SH-SY5Y (cell line): ENCODE measurements around the gene FREM1.

Source experiments
- GATA2 ChIP-seq: IDR thresholded peaks from 2 replicates; pipeline ENCODE4 v1.6.1; 2011; ENCODE audit warnings: mild to moderate bottlenecking, low read depth, low read length
- GATA3 ChIP-seq: IDR thresholded peaks from 2 replicates; pipeline ENCODE4 v1.6.1; 2011; ENCODE audit warnings: low read depth, mild to moderate bottlenecking, low read length, moderate library complexity

GRCh38 chr9:14846871-14847311 is 63.3 kb downstream of the FREM1 start:
- TF ChIP-seq GATA3, result no peak
- no peak for TF ChIP-seq GATA2
